Right cardiac atrium (tissue), 5 donors: Measurements from ENCODE around the gene CALCOCO1. TPM values are rescaled to one million over a fixed set of nuclear protein-coding genes. Genes with fewer than 3 reads are reported as not detected.
"Not testable (repeated sequence)": the region's sequence is repeated elsewhere in the genome, so short reads cannot be mapped to it uniquely, and the experiment has no call there.

Experiments
- ATAC-seq, 2 donors: fragments of 200-7000 bp; cut with Tn5 transposase; one replicate each; pipeline versions ENCODE4 v1.8.0 to v1.9.1; 2020; ENCODE audit warnings: moderate library complexity in 2 of 2, mild to moderate bottlenecking in 1 of 2
- DNase-seq, 3 donors: peaks; one replicate each; pipeline ENCODE4 v3.0.0-alpha.2; 2020
- H3K27ac ChIP-seq: one replicate; pipeline ENCODE4 v1.5.1; 2013; ENCODE audit warnings: mild to moderate bottlenecking, low read length, control low read depth, moderate library complexity
- H3K27me3 ChIP-seq: one replicate; pipeline ENCODE4 v1.6.1; 2013; ENCODE audit not compliant: control insufficient read depth, insufficient read depth
- H3K4me1 ChIP-seq: one replicate; pipeline ENCODE4 v1.6.1; 2013; ENCODE audit warnings: low read length; ENCODE audit not compliant: control insufficient read depth, insufficient read depth
- H3K4me3 ChIP-seq: one replicate; pipeline ENCODE4 v1.5.1; 2013; ENCODE audit warnings: low read length, control low read depth
- H3K9me3 ChIP-seq: one replicate; pipeline ENCODE4 v1.6.1; 2013; ENCODE audit warnings: low read length; ENCODE audit not compliant: control insufficient read depth
- WGBS: extraction: QIAGEN DNeasy Blood & Tissue Kit; methylation state at CpG from one replicate; pipeline ENCODE4 v1.1.7; 2013; 5-methylcytosine and 5-hydroxymethylcytosine counted together
- intact Hi-C, 4 donors: fragments of 100-400 bp; cut with DNase I; formaldehyde crosslinking; loops; one replicate each; pipeline versions ENCODE4 v1.11.0 to v1.14.0; 2022 to 2023
- long read RNA-seq, 4 donors: library from polyadenylated mRNA; unstranded; transcript quantifications; one replicate each; pipeline ENCODE4 v2.0.0, GENCODE V29; 2020 to 2021
- polyA plus RNA-seq: library from polyadenylated mRNA; stranded (reverse); fragments of 200-250 nt; gene quantifications from one replicate; pipeline ENCODE4 v1.2.3, GENCODE V29; 2013
- total RNA-seq, 4 donors: library from RNA; stranded (reverse); fragmentation: NEBNext Ultra II Directional; extraction: Animal tissue kit (Norgen Biotek cat#: 25700); gene quantifications; one replicate each; pipeline ENCODE4 v1.2.1, GENCODE V29; 2021
- donor health status: healthy with polysubstance abuse.
- donor health status: DM: no; HTN: yes; CAD: no.
- donor health status: DM: no; HTN: no; CAD: no.
- donor health status: DM: no; HTN: yes; CAD: no; lungs with severe emphysema.
- donor health status: DM: yes; HTN: yes; CAD: no.

CALCOCO1 gene, protein sequence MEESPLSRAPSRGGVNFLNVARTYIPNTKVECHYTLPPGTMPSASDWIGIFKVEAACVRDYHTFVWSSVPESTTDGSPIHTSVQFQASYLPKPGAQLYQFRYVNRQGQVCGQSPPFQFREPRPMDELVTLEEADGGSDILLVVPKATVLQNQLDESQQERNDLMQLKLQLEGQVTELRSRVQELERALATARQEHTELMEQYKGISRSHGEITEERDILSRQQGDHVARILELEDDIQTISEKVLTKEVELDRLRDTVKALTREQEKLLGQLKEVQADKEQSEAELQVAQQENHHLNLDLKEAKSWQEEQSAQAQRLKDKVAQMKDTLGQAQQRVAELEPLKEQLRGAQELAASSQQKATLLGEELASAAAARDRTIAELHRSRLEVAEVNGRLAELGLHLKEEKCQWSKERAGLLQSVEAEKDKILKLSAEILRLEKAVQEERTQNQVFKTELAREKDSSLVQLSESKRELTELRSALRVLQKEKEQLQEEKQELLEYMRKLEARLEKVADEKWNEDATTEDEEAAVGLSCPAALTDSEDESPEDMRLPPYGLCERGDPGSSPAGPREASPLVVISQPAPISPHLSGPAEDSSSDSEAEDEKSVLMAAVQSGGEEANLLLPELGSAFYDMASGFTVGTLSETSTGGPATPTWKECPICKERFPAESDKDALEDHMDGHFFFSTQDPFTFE
- total RNA-seq (100 to 1,000 TPM; 189 to 247 (median 207) TPM), polyA plus RNA-seq (121 TPM)
- long read RNA-seq, donor 1, full-length matches to known transcripts: 245 of 312 reads
- long read RNA-seq, donor 1, partial matches to known transcripts: 36 of 312 reads
- long read RNA-seq, donor 1, other reads (novel, unspliced or antisense): 31 of 312 reads
- long read RNA-seq, donor 2, transcript CALCOCO1-218 (15 exons, 2,291 nt): major isoform, 109 of 158 reads
- long read RNA-seq, donor 2, partial matches to known transcripts: 26 of 158 reads
- long read RNA-seq, donor 2, other reads (novel, unspliced or antisense): 22 of 158 reads
- long read RNA-seq, donor 3, full-length matches to known transcripts: 341 of 425 reads
- long read RNA-seq, donor 3, partial matches to known transcripts: 40 of 425 reads
- long read RNA-seq, donor 3, other reads (novel, unspliced or antisense): 44 of 425 reads
- long read RNA-seq, donor 4, full-length matches to known transcripts: 138 of 203 reads
- long read RNA-seq, donor 4, partial matches to known transcripts: 35 of 203 reads
- long read RNA-seq, donor 4, other reads (novel, unspliced or antisense): 30 of 203 reads

- Histone ChIP-seq H3K9me3 (no peaks in the 10 kb centered on the region), H3K27me3 (no peaks in the 10 kb centered on the region), H3K4me1 (no peaks in the 10 kb centered on the region), H3K27ac (peak within 1 kb of the TSS; percentile 96), H3K4me3 (peak within 1 kb of the TSS; percentile 89)
- ATAC-seq (peak; percentile 99 to 100), DNase-seq (peak; percentile 98 to 99 (median 98))
- WGBS: under 1% methylated on average over 38 of the region's 38 CpGs
- intact Hi-C loops: no loop called here
Measured at GRCh38 chr12:53727310-53728041, at the start of gene CALCOCO1. Gene CALCOCO1 (minus strand): TSS chr12:53727452. CDS start chr12:53725242, 2,210 bp downstream.

DNA sequence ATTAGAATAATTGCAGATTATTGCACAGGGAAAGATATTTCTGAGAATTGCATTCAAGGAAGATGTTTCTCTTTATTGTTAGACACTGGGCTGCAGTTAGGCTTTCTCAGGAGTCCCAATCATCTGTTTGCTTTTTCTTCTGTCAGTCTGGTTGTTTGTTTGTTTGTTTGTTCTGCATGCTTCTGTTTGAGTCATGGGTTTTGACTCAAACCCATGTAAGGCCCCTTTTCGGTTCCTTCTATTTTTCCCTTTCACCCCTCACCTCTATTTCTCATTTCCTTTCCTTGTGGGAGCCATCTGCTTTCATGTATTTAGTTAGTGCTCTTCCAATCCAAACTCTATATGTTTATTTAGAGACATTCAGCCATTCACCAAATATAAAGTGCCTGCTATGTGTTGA is 49.6 kb upstream of the CALCOCO1 start:
- 73% methylated on average over 1 of the region's 1 CpG for WGBS
- DNase-seq: no peak
- intact Hi-C loops: no loop called here
- Histone ChIP-seq H3K4me3 (no peak overlapping the region), H3K27me3 (no peaks in the 10 kb centered on the region), H3K4me1 (peaks cover 2% of the 10 kb centered on the region), H3K9me3 (no peaks in the 10 kb centered on the region), H3K27ac (no peak overlapping the region)
- no peak for ATAC-seq

- peak; percentile 94 to 97 for ATAC-seq
- DNase-seq: peak; percentile 67 to 74 (median 71)
- WGBS: 28% methylated on average over 6 of the region's 6 CpGs
- H3K27me3 ChIP-seq: no peaks in the 10 kb centered on the region
- no peak overlapping the region for H3K27ac ChIP-seq
- H3K9me3 ChIP-seq: no peaks in the 10 kb centered on the region
- no peak overlapping the region for H3K4me3 ChIP-seq
- intact Hi-C loops: no loop called here
- peaks cover 2% of the 10 kb centered on the region for H3K4me1 ChIP-seq
Measured at GRCh38 chr12:53775478-53776145, 48.4 kb upstream of the CALCOCO1 start.

DNA sequence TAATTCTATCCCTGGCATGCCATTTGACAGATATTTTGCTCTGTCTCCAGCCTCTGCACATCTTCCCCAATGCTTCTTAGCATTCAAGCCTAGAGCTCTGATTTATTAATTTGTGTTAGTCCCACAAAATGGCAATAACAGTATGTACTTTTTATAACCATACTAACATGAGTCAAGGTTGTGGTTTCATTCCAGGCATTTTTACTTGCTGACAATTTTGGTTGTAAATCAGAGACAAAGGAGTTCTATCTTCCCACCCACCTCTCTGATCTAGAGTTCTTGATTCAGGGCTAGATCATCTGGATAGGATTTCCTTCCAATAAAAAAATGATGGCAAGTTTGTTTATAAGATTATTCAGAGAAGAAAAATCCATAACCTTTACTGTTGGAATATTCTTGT is 43.0 kb upstream of the CALCOCO1 start:
- Histone ChIP-seq H3K27ac (no peak overlapping the region), H3K9me3 (no peaks in the 10 kb centered on the region), H3K4me3 (no peak overlapping the region), H3K4me1 (no peaks in the 10 kb centered on the region), H3K27me3 (no peaks in the 10 kb centered on the region)
- DNase-seq: no peak
- ATAC-seq: no peak
- intact Hi-C loops: no loop called here

GRCh38 chr12:53768976-53769375 is 41.7 kb upstream of the CALCOCO1 start:
- Histone ChIP-seq H3K4me1 (no peaks in the 10 kb centered on the region), H3K27me3 (no peaks in the 10 kb centered on the region), H3K4me3 (no peak overlapping the region), H3K27ac (no peak overlapping the region), H3K9me3 (no peaks in the 10 kb centered on the region)
- WGBS: 71% methylated on average over 5 of the region's 5 CpGs
- ATAC-seq (no peak), DNase-seq (no peak)
- intact Hi-C loops: no loop called here

DNA sequence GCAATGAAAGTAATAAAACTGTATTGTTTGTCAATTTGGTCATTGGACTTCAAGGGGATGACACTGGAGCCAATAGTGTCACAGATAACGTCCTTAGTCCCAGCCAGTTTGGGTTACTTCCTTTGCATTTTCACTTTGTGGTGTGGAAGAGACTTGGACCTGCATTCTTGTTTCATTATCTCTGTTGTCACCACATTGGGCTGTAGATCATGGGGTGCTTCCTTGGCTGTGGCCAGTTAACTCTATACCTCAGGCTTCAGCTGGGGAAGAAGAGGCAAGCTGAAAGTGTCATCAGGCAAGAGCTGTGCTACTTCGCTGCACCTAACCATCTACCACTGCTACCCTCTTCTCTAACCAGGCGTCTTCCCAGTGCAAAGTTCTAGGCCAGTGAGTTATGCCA is 39.6 kb upstream of the CALCOCO1 start:
- Histone ChIP-seq H3K4me3 (no peak overlapping the region), H3K4me1 (no peaks in the 10 kb centered on the region), H3K27me3 (no peaks in the 10 kb centered on the region), H3K9me3 (no peaks in the 10 kb centered on the region), H3K27ac (no peak overlapping the region)
- DNase-seq (no peak), ATAC-seq (no peak)
- intact Hi-C loops: no loop called here
- 70% methylated on average over 3 of the region's 3 CpGs for WGBS

- no peak overlapping the region for H3K4me3 ChIP-seq
- no peaks in the 10 kb centered on the region for H3K27me3 ChIP-seq
- intact Hi-C loops: no loop called here
- no peak for ATAC-seq
- WGBS: 67% methylated on average over 2 of the region's 2 CpGs
- no peak overlapping the region for H3K27ac ChIP-seq
- no peaks in the 10 kb centered on the region for H3K4me1 ChIP-seq
- no peak for DNase-seq
- no peaks in the 10 kb centered on the region for H3K9me3 ChIP-seq
Measured at GRCh38 chr12:53765891-53766290, 38.6 kb upstream of the CALCOCO1 start.

GRCh38 chr12:53764615-53765014 is 37.4 kb upstream of the CALCOCO1 start:
- no peaks in the 10 kb centered on the region for H3K4me1 ChIP-seq
- no peak overlapping the region for H3K4me3 ChIP-seq
- intact Hi-C loops: no loop called here
- no peaks in the 10 kb centered on the region for H3K27me3 ChIP-seq
- H3K27ac ChIP-seq: no peak overlapping the region
- ATAC-seq (no peak), DNase-seq (no peak)
- WGBS: 76% methylated on average over 4 of the region's 4 CpGs
- H3K9me3 ChIP-seq: no peaks in the 10 kb centered on the region

- H3K27ac ChIP-seq, intact Hi-C loops, H3K9me3 ChIP-seq, ATAC-seq, H3K27me3 ChIP-seq, H3K4me1 ChIP-seq, DNase-seq, H3K4me3 ChIP-seq: not testable (repeated sequence)
- 94% methylated on average over 3 of the region's 3 CpGs for WGBS
Measured at GRCh38 chr12:53762793-53763192, 35.5 kb upstream of the CALCOCO1 start.

DNA sequence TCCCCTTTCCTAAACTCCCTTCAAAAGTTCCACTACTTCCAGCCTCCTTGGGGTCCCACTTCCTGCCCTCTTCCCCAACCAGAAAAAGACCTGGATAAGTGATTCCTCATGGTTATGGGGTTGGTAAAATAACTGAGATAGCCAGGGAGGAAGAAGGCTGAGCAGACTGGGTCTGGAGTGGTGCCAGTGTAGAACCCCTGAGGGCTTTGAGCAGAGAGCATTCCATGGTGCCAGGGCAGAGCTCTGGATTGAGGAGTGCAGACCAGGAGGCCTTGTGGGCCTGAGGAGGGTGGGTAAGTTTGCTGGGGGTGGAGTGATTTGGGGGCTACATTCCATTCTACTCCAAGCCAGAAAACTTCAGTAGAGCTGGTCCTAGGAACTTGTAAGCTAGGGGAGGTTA is 34.1 kb upstream of the CALCOCO1 start:
- ATAC-seq: no peak
- no peaks in the 10 kb centered on the region for H3K9me3 ChIP-seq
- no peaks in the 10 kb centered on the region for H3K27me3 ChIP-seq
- no peak for DNase-seq
- intact Hi-C loops: no loop called here
- no peak overlapping the region for H3K27ac ChIP-seq
- H3K4me3 ChIP-seq: no peak overlapping the region
- H3K4me1 ChIP-seq: peaks cover 3% of the 10 kb centered on the region
